HepG2 (cell line): ENCODE data around the gene PSMA7. TPM values are rescaled to one million over a fixed set of nuclear protein-coding genes. Genes with fewer than 3 reads are reported as not detected.

ENCODE experiments used
- ATAC-seq: fragments of 200-7000 bp; cut with Tn5 transposase; 3 replicates; pipeline ENCODE4 v1.9.1; 2020; ENCODE audit warnings: mild to moderate bottlenecking, moderate library complexity
- BruUV-seq: library from RNA; stranded (reverse); fragments of 400-500 nt; replicated peaks from 2 replicates; lab custom pipeline; 2021; lab: Mats Ljungman, UMichigan
- CTCF ChIA-PET: fragments of 300-600 bp; formaldehyde crosslinking; extraction: SDS; loops from one replicate; lab custom pipeline; 2021; ENCODE audit warnings: low total read pairs, inconsistent platforms, low intra/inter-chr PET ratio; lab: Yijun Ruan, JAX
- POLR2A ChIA-PET: fragments of 350-600 bp; sonication (Branson Sonifier 250); formaldehyde crosslinking; loops from one replicate; lab custom pipeline; 2020; ENCODE audit warnings: antibody characterized with exemption, inconsistent platforms; lab: Yijun Ruan, JAX
- DNase-seq: peaks from one replicate; pipeline ENCODE4 v3.0.0-alpha.2; 2015; ENCODE audit warnings: low spot score
- FAIRE-seq: peaks from 3 replicates; lab custom pipeline; 2011; peaks lifted over from hg19 to GRCh38; lab: Jason Lieb, UNC
- H2AFZ ChIP-seq: one replicate; pipeline ENCODE4 v1.6.1; 2011; ENCODE audit warnings: low read length, inconsistent platforms
- H3K27ac ChIP-seq: fragments of 300-600 bp; 3 replicates; pipeline ENCODE4 v1.8.0; 2011; ENCODE audit warnings: mixed run types, mild to moderate bottlenecking, mixed read lengths, low read length, inconsistent platforms; ENCODE audit not compliant: insufficient read depth; ENCODE audit errors: extremely low read length
- H3K27me3 ChIP-seq, 2 experiments: fragments of 200-600 bp in 1 of 2; 2 replicates in 1 of 2; 3 replicates in 1 of 2; pipeline versions ENCODE4 v1.6.0 to v1.8.0; 2011; ENCODE audit warnings: low read length in 2 of 2, mild to moderate bottlenecking in 2 of 2, moderate library complexity in 2 of 2, inconsistent platforms in 1 of 2; ENCODE audit not compliant: insufficient read depth in 2 of 2, control insufficient read depth in 1 of 2
- H3K36me3 ChIP-seq, 2 experiments: fragments of 200-600 bp in 1 of 2; replicated peaks in 1 of 2; 2 replicates in 1 of 2; 3 replicates in 1 of 2; pipeline versions ENCODE4 v1.5.1 to v1.8.0; 2011; ENCODE audit warnings: low read length in 2 of 2, inconsistent platforms in 1 of 2; ENCODE audit not compliant: insufficient read depth in 2 of 2, control insufficient read depth in 1 of 2
- H3K4me1 ChIP-seq: 2 replicates; pipeline ENCODE4 v1.5.1; 2012; ENCODE audit warnings: low read length, inconsistent platforms; ENCODE audit not compliant: insufficient read depth
- H3K4me2 ChIP-seq: 2 replicates; pipeline ENCODE4 v1.6.0; 2011; ENCODE audit warnings: low read depth, low read length, inconsistent platforms
- H3K4me3 ChIP-seq, 3 experiments: fragments of 200-600 bp in 1 of 3; sonication (generic), shearing (Covaris generic) in 1 of 3; replicated peaks in 1 of 3; 2 replicates each; pipeline ENCODE4 v1.5.1; 2011 to 2016; ENCODE audit warnings: low read length in 3 of 3, inconsistent platforms in 2 of 3, low read depth in 2 of 3, mild to moderate bottlenecking in 2 of 3, control low read depth in 1 of 3, mixed read lengths in 1 of 3; ENCODE audit not compliant: insufficient read depth in 1 of 3
- H3K79me2 ChIP-seq: one replicate; pipeline ENCODE4 v1.6.1; 2011; ENCODE audit warnings: low read length, inconsistent platforms; ENCODE audit not compliant: insufficient read depth
- H3K9ac ChIP-seq: 2 replicates; pipeline ENCODE4 v1.6.0; 2011; ENCODE audit warnings: mild to moderate bottlenecking, low read depth, low read length, inconsistent platforms; ENCODE audit not compliant: insufficient read depth
- H3K9me3 ChIP-seq: 2 replicates; pipeline ENCODE4 v1.5.1; 2012; ENCODE audit warnings: mild to moderate bottlenecking, low read length
- H4K20me1 ChIP-seq: 2 replicates; pipeline ENCODE4 v1.6.0; 2011; ENCODE audit warnings: inconsistent platforms, mild to moderate bottlenecking, low read length, moderate library complexity; ENCODE audit not compliant: insufficient read depth
- ARNT2 ChIP-seq: sonication (generic); formaldehyde crosslinking; IDR thresholded peaks from 2 replicates; pipeline ENCODE4 v1.8.0; 2022; ENCODE audit warnings: mild to moderate bottlenecking, low read depth, missing genetic modification reagents, moderate library complexity
- HOXD1 ChIP-seq: sonication (generic); formaldehyde crosslinking; IDR thresholded peaks from 2 replicates; pipeline ENCODE4 v1.5.0; 2020; ENCODE audit warnings: missing genetic modification reagents
- MYC ChIP-seq: sonication (generic); formaldehyde crosslinking; IDR thresholded peaks from 2 replicates; pipeline ENCODE4 v1.9.0; 2021; ENCODE audit warnings: missing genetic modification reagents, borderline replicate concordance
- U2AF2 ChIP-seq: fragments of 200-400 bp; formaldehyde crosslinking; IDR thresholded peaks from 2 replicates; pipeline ENCODE4 v1.6.1; 2017; ENCODE audit warnings: low read depth, mild to moderate bottlenecking, low read length
- ZNF10 ChIP-seq: sonication (generic); formaldehyde crosslinking; IDR thresholded peaks from 2 replicates; pipeline ENCODE4 v1.4.0; 2020; ENCODE audit warnings: mild to moderate bottlenecking, low read depth, missing genetic modification reagents, borderline replicate concordance
- ZNF343 ChIP-seq: sonication (generic); formaldehyde crosslinking; IDR thresholded peaks from 2 replicates; pipeline ENCODE4 v1.4.0; 2020; ENCODE audit warnings: mild to moderate bottlenecking, missing genetic modification reagents
- ZNF552 ChIP-seq: sonication (generic); formaldehyde crosslinking; IDR thresholded peaks from 2 replicates; pipeline ENCODE4 v1.9.0; 2022; ENCODE audit warnings: missing genetic modification reagents, mild to moderate bottlenecking, borderline replicate concordance
- ZNF629 ChIP-seq: sonication (generic); formaldehyde crosslinking; conservative IDR thresholded peaks from 2 replicates; pipeline ENCODE4 v1.5.0; 2020; ENCODE audit warnings: missing genetic modification reagents
- WGBS: methylation state at CpG from one replicate; pipeline ENCODE4 v1.1.6; 2017; ENCODE audit warnings: low lambda C conversion rate; 5-methylcytosine and 5-hydroxymethylcytosine counted together
- in situ Hi-C: cut with HindIII; loops from 2 replicates; pipeline ENCODE4 v1.10.0; 2017; ENCODE audit warnings: low pct_unique_long_range_greater_than_20kb; ENCODE audit not compliant: extremely low pct_ligation_motif_present
- intact Hi-C: fragments of 100-400 bp; cut with micrococcal nuclease; formaldehyde crosslinking; loops from one replicate; pipeline ENCODE4 v1.10.0; 2022; ENCODE audit not compliant: unreplicated experiment
- polyA plus RNA-seq, 8 experiments: library from polyadenylated mRNA; depleted of rRNA in 3 of 8; stranded (reverse) in 7 of 8; unstranded in 1 of 8; fragments of >200 nt; fragmentation: Illumina TruSeq in 4 of 8; extraction: Trizol in 4 of 8; gene quantifications; 2 replicates each; pipeline versions ENCODE4 v1.2.1 to v1.2.3, GENCODE V29; 2011 to 2016; ENCODE audit warnings: low read depth in 4 of 8, missing spikeins in 1 of 8, mixed read lengths in 1 of 8; ENCODE audit not compliant: insufficient read depth in 1 of 8
- total RNA-seq, 5 experiments: library from RNA; depleted of rRNA; stranded (reverse); fragments of >200 nt; fragmentation: Illumina TruSeq; extraction: Trizol; gene quantifications; 2 replicates each; pipeline ENCODE4 v1.2.3, GENCODE V29; 2016; ENCODE audit warnings: low read depth in 1 of 5
- TF ChIP-seq, protein P1 (sequence below): IDR thresholded peaks from 2 replicates; pipeline ENCODE4 v1.6.1; 2012; ENCODE audit warnings: low read depth, low read length, improper control_type of control experiment
- TF ChIP-seq, protein P2 (sequence below): sonication (generic); formaldehyde crosslinking; IDR thresholded peaks from 2 replicates; pipeline ENCODE4 v1.4.0; 2020; ENCODE audit warnings: missing genetic modification reagents
- TF ChIP-seq, protein P3 (sequence below): sonication (generic); formaldehyde crosslinking; IDR thresholded peaks from 2 replicates; pipeline ENCODE4 v1.5.0; 2020; ENCODE audit warnings: mild to moderate bottlenecking, missing genetic modification reagents, borderline replicate concordance

Gene PSMA7
- total and polyA plus RNA-seq, 2 of the 13 experiments (the other 11 are each of a cell fraction or from before 2014, with no cell fraction given): 531 to 631 TPM

DNA sequence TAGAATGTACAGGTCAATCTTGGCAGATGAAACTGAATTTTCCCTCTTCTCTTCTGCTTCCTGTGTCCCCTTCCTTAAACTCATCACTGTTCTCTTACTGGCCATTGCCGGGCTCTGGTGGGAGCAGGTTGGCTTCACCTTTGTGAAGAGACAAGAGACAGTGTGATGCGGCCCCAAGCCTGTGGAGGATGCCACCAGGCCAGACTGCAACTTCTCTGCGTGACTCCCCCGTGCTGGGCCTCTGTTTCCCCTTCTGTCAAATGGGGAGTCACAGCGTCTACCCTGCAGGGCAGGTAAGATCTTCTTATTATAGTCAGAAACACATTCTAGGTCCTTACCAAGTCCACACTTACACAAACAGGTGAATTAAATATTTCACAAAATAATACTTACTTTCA, 22.8 kb downstream of the PSMA7 start:
- POLR2A ChIA-PET: interaction anchor here (0.9 to 10.4 kb wide), 11 partner anchors 16 to 110 kb away, joined by 3 to 260 read pairs (median 6); partner anchors contain the start of genes PSMA7, SS18L1 and TAF4
- TF ChIP-seq ZNF343 (CRISPR knock-in tag): no peak
- TF ChIP-seq, protein P1, sequence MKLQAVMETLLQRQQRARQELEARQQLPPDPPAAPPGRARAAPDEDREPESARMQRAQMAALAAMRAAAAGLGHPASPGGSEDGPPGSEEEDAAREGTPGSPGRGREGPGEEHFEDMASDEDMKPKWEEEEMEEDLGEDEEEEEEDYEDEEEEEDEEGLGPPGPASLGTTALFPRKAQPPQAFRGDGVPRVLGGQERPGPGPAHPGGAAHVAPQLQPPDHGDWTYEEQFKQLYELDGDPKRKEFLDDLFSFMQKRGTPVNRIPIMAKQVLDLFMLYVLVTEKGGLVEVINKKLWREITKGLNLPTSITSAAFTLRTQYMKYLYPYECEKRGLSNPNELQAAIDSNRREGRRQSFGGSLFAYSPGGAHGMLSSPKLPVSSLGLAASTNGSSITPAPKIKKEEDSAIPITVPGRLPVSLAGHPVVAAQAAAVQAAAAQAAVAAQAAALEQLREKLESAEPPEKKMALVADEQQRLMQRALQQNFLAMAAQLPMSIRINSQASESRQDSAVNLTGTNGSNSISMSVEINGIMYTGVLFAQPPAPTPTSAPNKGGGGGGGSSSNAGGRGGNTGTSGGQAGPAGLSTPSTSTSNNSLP: no peak
- no peak for TF ChIP-seq ZNF552
- no peak for TF ChIP-seq HOXD1
- no peak for TF ChIP-seq U2AF2
- TF ChIP-seq, protein P2, sequence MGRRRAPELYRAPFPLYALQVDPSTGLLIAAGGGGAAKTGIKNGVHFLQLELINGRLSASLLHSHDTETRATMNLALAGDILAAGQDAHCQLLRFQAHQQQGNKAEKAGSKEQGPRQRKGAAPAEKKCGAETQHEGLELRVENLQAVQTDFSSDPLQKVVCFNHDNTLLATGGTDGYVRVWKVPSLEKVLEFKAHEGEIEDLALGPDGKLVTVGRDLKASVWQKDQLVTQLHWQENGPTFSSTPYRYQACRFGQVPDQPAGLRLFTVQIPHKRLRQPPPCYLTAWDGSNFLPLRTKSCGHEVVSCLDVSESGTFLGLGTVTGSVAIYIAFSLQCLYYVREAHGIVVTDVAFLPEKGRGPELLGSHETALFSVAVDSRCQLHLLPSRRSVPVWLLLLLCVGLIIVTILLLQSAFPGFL (CRISPR knock-in tag): 0 out of 2 replicates have a peak, but pooled peaks have one; percentile 40
- peak; percentile 53; the same call in 1 of the 2 replicates for TF ChIP-seq ZNF629 (CRISPR knock-in tag)
- TF ChIP-seq ARNT2: no peak
- TF ChIP-seq ZNF10 (CRISPR knock-in tag): no peak
- TF ChIP-seq, protein P3, sequence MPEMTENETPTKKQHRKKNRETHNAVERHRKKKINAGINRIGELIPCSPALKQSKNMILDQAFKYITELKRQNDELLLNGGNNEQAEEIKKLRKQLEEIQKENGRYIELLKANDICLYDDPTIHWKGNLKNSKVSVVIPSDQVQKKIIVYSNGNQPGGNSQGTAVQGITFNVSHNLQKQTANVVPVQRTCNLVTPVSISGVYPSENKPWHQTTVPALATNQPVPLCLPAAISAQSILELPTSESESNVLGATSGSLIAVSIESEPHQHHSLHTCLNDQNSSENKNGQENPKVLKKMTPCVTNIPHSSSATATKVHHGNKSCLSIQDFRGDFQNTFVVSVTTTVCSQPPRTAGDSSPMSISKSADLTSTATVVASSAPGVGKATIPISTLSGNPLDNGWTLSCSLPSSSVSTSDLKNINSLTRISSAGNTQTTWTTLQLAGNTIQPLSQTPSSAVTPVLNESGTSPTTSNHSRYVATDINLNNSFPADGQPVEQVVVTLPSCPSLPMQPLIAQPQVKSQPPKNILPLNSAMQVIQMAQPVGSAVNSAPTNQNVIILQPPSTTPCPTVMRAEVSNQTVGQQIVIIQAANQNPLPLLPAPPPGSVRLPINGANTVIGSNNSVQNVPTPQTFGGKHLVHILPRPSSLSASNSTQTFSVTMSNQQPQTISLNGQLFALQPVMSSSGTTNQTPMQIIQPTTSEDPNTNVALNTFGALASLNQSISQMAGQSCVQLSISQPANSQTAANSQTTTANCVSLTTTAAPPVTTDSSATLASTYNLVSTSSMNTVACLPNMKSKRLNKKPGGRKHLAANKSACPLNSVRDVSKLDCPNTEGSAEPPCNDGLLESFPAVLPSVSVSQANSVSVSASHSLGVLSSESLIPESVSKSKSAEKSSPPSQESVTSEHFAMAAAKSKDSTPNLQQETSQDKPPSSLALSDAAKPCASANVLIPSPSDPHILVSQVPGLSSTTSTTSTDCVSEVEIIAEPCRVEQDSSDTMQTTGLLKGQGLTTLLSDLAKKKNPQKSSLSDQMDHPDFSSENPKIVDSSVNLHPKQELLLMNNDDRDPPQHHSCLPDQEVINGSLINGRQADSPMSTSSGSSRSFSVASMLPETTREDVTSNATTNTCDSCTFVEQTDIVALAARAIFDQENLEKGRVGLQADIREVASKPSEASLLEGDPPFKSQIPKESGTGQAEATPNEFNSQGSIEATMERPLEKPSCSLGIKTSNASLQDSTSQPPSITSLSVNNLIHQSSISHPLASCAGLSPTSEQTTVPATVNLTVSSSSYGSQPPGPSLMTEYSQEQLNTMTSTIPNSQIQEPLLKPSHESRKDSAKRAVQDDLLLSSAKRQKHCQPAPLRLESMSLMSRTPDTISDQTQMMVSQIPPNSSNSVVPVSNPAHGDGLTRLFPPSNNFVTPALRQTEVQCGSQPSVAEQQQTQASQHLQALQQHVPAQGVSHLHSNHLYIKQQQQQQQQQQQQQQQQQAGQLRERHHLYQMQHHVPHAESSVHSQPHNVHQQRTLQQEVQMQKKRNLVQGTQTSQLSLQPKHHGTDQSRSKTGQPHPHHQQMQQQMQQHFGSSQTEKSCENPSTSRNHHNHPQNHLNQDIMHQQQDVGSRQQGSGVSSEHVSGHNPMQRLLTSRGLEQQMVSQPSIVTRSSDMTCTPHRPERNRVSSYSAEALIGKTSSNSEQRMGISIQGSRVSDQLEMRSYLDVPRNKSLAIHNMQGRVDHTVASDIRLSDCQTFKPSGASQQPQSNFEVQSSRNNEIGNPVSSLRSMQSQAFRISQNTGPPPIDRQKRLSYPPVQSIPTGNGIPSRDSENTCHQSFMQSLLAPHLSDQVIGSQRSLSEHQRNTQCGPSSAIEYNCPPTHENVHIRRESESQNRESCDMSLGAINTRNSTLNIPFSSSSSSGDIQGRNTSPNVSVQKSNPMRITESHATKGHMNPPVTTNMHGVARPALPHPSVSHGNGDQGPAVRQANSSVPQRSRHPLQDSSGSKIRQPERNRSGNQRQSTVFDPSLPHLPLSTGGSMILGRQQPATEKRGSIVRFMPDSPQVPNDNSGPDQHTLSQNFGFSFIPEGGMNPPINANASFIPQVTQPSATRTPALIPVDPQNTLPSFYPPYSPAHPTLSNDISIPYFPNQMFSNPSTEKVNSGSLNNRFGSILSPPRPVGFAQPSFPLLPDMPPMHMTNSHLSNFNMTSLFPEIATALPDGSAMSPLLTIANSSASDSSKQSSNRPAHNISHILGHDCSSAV (CRISPR knock-in tag): no peak
- TF ChIP-seq MYC (CRISPR knock-in tag): no peak; the same call in 1 of the 2 replicates

More for the DNA sequence above, 22.8 kb downstream of the PSMA7 start:
- Histone ChIP-seq H3K4me1 (peaks cover 76% of the 10 kb centered on the region), H4K20me1 (peaks cover 16% of the 10 kb centered on the region), H3K79me2 (peaks cover 21% of the 10 kb centered on the region), H3K9me3 (no peaks in the 10 kb centered on the region), H2AFZ (no peak overlapping the region), H3K27ac (peak overlapping the region; percentile 36), H3K4me3 (peak overlapping the region; percentile 10 to 87 (median 25); a peak in 5 of 6 replicates), H3K27me3 (peaks cover 6 to 24% of the 10 kb centered on the region in 2 experiments), H3K4me2 (peak overlapping the region; percentile 70), H3K9ac (peak overlapping the region; percentile 31; the same call in 1 of the 2 replicates), H3K36me3 (peaks cover 4 to 13% of the 10 kb centered on the region in 2 experiments; a peak in 3 of 5 replicates)
- DNase-seq: no peak
- ATAC-seq: no peak
- 44% methylated on average over 5 of the region's 5 CpGs for WGBS
- no peak for FAIRE-seq
- in situ Hi-C loops (loop anchor here (5.0 kb wide), 1 partner anchor 53 kb away; the partner anchor contains the start of gene TAF4), intact Hi-C loops (loop anchor here (5.0 kb wide), 2 partner anchors 37 to 108 kb away; no protein-coding TSS in a partner anchor)
- CTCF ChIA-PET: no interaction called here
- BruUV-seq: no TSS peak
